ENCODE data around the gene CT45A5. TPM values are rescaled to one million over a fixed set of nuclear protein-coding genes. Genes with fewer than 3 reads are reported as not detected.

Gene CT45A5
- total RNA-seq, 1 donor from 2014 or later: not detected

Other genes starting within 250 kb of the CT45A5 start
- not detected in 2 replicates for gene CT45A1, start 71.9 kb downstream of the CT45A5 start, total RNA-seq
- gene CT45A3, start 17.3 kb downstream of the CT45A5 start, total RNA-seq: not detected in 2 replicates
- not detected in 2 replicates for gene CT45A6, start 17.3 kb upstream of the CT45A5 start, total RNA-seq
- gene CT45A2, start 34.5 kb upstream of the CT45A5 start, total RNA-seq: not detected in 2 replicates
- not detected in 2 replicates for gene CT45A7, start 51.8 kb upstream of the CT45A5 start, total RNA-seq
- gene CT45A8, start 69.0 kb upstream of the CT45A5 start, total RNA-seq: not detected in 2 replicates
- not detected in 2 replicates for gene CT45A9, start 86.3 kb upstream of the CT45A5 start, total RNA-seq
- gene CT45A10, start 107.9 kb upstream of the CT45A5 start, total RNA-seq: not detected in 2 replicates
- gene SAGE1, start 108.2 kb upstream of the CT45A5 start, total RNA-seq: not detected in 2 replicates
- 24.4 TPM in 2 replicates for gene MMGT1, start 188.5 kb upstream of the CT45A5 start, total RNA-seq
- gene SLC9A6, start 199.9 kb upstream of the CT45A5 start, total RNA-seq: 14.8 and 19.6 TPM in 2 replicates